ENCODE data around the gene FTCDNL1. TPM values are rescaled to one million over a fixed set of nuclear protein-coding genes. Genes with fewer than 3 reads are reported as not detected.

The FTCDNL1 gene
- total and polyA plus RNA-seq, 2 of the 13 experiments (the other 11 are each of a cell fraction or from before 2014, with no cell fraction given), result 0.98 to 1.4 TPM

DNA sequence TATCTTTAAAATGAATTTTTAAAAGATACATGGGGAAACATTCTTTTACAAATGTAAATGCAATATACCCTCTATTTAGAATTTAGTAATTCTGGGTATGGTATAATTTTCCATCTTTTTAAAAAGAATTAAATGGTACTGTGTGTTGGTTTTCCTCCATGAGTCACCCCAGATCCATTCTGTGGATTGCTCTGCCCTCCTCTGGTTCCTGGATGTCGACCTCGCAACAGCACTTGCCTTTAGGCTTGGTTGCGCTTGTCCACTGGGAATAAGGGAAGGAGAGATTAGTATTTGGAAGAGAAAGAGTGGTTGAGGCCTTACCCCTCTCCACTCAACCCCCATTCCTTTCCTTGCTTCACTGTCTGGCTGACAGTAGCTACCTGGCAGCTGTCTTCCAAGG, 90.4 kb downstream of the FTCDNL1 start:
- CTCF ChIA-PET (ENCODE audit: low intra/inter-chr PET ratio, low total read pairs), result no interaction called here
- H3K27ac ChIP-seq (ENCODE audit: extremely low read length, insufficient read depth, low read length), result no peak overlapping the region
- no peaks in the 10 kb centered on the region for H3K9me3 ChIP-seq (ENCODE audit: low read length)
- no peak for ATAC-seq
- no peak overlapping the region for H2AFZ ChIP-seq (ENCODE audit: low read length)
- WGBS (ENCODE audit: low lambda C conversion rate), result 64% methylated on average over 3 of the region's 3 CpGs
- no peak overlapping the region for H3K9ac ChIP-seq (ENCODE audit: insufficient read depth, low read depth, low read length)
- POLR2A ChIA-PET, result no interaction called here
- no peak overlapping the region for H3K4me3 ChIP-seq (replicated peaks in 1 of 3; ENCODE audit: insufficient read depth in 1 of 3, low read depth in 2 of 3, low read length in 3 of 3)
- no peaks in the 10 kb centered on the region for H3K79me2 ChIP-seq (ENCODE audit: insufficient read depth, low read length)
- DNase-seq (ENCODE audit: low spot score), result no peak
- intact Hi-C loops (cut with micrococcal nuclease; ENCODE audit: unreplicated experiment), result no loop called here
- no peak overlapping the region for H3K4me2 ChIP-seq (ENCODE audit: low read depth, low read length)
- no peaks in the 10 kb centered on the region for H3K36me3 ChIP-seq (replicated peaks in 1 of 2; ENCODE audit: control insufficient read depth in 1 of 2, insufficient read depth in 2 of 2, low read length in 2 of 2)
- peaks cover 14% of the 10 kb centered on the region for H3K4me1 ChIP-seq (ENCODE audit: insufficient read depth, low read length)
- FAIRE-seq, result no peak
- in situ Hi-C loops (cut with HindIII; ENCODE audit: extremely low pct_ligation_motif_present, low pct_unique_long_range_greater_than_20kb), result no loop called here
- H3K27me3 ChIP-seq (ENCODE audit: control insufficient read depth in 1 of 2, insufficient read depth in 2 of 2, low read length in 2 of 2), result no peaks in the 10 kb centered on the region; a peak in 1 of 5 replicates
- no TSS peak for BruUV-seq (replicated peaks)
- H4K20me1 ChIP-seq (ENCODE audit: insufficient read depth, low read length), result no peaks in the 10 kb centered on the region
- TF ChIP-seq, protein P1, sequence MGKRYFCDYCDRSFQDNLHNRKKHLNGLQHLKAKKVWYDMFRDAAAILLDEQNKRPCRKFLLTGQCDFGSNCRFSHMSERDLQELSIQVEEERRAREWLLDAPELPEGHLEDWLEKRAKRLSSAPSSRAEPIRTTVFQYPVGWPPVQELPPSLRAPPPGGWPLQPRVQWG (CRISPR knock-in tag; IDR thresholded peaks at IDR 0.05; ENCODE audit: borderline replicate concordance, low read depth), result no peak
- TF ChIP-seq ZNF17 (CRISPR knock-in tag; IDR thresholded peaks at IDR 0.05), result no peak
- no peak for TF ChIP-seq GLI4 (CRISPR knock-in tag; IDR thresholded peaks at IDR 0.05; ENCODE audit: borderline replicate concordance)
- TF ChIP-seq IKZF1 (IDR thresholded peaks at IDR 0.05), result no peak
- no peak for TF ChIP-seq ZNF660 (CRISPR knock-in tag; IDR thresholded peaks at IDR 0.05; ENCODE audit: borderline replicate concordance, low read depth)
- no peak for TF ChIP-seq RBM39 (IDR thresholded peaks at IDR 0.05; ENCODE audit: low read depth, low read length, poor library complexity, severe bottlenecking)
- no peak for TF ChIP-seq ZFP36L1 (CRISPR knock-in tag; IDR thresholded peaks at IDR 0.05)
- no peak for TF ChIP-seq BRD4 (CRISPR knock-in tag; IDR thresholded peaks at IDR 0.05)
- TF ChIP-seq PCBP2 (optimal IDR thresholded peaks at IDR 0.05; ENCODE audit: low read depth, low read length, poor library complexity, severe bottlenecking), result no peak
- TF ChIP-seq, protein P2, sequence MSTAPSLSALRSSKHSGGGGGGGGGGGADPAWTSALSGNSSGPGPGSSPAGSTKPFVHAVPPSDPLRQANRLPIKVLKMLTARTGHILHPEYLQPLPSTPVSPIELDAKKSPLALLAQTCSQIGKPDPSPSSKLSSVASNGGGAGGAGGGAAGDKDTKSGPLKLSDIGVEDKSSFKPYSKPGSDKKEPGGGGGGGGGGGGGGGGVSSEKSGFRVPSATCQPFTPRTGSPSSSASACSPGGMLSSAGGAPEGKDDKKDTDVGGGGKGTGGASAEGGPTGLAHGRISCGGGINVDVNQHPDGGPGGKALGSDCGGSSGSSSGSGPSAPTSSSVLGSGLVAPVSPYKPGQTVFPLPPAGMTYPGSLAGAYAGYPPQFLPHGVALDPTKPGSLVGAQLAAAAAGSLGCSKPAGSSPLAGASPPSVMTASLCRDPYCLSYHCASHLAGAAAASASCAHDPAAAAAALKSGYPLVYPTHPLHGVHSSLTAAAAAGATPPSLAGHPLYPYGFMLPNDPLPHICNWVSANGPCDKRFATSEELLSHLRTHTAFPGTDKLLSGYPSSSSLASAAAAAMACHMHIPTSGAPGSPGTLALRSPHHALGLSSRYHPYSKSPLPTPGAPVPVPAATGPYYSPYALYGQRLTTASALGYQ (CRISPR knock-in tag; IDR thresholded peaks at IDR 0.05), result no peak
- TF ChIP-seq, protein P3, sequence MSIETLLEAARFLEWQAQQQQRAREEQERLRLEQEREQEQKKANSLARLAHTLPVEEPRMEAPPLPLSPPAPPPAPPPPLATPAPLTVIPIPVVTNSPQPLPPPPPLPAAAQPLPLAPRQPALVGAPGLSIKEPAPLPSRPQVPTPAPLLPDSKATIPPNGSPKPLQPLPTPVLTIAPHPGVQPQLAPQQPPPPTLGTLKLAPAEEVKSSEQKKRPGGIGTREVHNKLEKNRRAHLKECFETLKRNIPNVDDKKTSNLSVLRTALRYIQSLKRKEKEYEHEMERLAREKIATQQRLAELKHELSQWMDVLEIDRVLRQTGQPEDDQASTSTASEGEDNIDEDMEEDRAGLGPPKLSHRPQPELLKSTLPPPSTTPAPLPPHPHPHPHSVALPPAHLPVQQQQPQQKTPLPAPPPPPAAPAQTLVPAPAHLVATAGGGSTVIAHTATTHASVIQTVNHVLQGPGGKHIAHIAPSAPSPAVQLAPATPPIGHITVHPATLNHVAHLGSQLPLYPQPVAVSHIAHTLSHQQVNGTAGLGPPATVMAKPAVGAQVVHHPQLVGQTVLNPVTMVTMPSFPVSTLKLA (IDR thresholded peaks at IDR 0.05), result no peak
- TF ChIP-seq, protein P4, sequence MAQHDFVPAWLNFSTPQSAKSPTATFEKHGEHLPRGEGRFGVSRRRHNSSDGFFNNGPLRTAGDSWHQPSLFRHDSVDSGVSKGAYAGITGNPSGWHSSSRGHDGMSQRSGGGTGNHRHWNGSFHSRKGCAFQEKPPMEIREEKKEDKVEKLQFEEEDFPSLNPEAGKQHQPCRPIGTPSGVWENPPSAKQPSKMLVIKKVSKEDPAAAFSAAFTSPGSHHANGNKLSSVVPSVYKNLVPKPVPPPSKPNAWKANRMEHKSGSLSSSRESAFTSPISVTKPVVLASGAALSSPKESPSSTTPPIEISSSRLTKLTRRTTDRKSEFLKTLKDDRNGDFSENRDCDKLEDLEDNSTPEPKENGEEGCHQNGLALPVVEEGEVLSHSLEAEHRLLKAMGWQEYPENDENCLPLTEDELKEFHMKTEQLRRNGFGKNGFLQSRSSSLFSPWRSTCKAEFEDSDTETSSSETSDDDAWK (CRISPR knock-in tag; IDR thresholded peaks at IDR 0.05), result no peak
- no peak for TF ChIP-seq RFX5 (IDR thresholded peaks at IDR 0.05; ENCODE audit: low read depth, low read length)
- TF ChIP-seq, protein P5, sequence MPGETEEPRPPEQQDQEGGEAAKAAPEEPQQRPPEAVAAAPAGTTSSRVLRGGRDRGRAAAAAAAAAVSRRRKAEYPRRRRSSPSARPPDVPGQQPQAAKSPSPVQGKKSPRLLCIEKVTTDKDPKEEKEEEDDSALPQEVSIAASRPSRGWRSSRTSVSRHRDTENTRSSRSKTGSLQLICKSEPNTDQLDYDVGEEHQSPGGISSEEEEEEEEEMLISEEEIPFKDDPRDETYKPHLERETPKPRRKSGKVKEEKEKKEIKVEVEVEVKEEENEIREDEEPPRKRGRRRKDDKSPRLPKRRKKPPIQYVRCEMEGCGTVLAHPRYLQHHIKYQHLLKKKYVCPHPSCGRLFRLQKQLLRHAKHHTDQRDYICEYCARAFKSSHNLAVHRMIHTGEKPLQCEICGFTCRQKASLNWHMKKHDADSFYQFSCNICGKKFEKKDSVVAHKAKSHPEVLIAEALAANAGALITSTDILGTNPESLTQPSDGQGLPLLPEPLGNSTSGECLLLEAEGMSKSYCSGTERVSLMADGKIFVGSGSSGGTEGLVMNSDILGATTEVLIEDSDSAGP (CRISPR knock-in tag; IDR thresholded peaks at IDR 0.05; ENCODE audit: borderline replicate concordance), result no peak
